Peyer's patch (tissue), 4 donors: ENCODE results near the gene RAPGEF3.

Experiments used
- POLR2A ChIP-seq, 2 donors: fragments of 450-650 bp; IDR thresholded peaks; one replicate each; pipeline ENCODE4 v1.5.1; 2017; ENCODE audit warnings: antibody characterized with exemption in 2 of 2, mild to moderate bottlenecking in 2 of 2, moderate library complexity in 2 of 2
- TF ChIP-seq, protein P1 (sequence below), 6 experiments: fragments of 450-650 bp in 4 of 6; fragments of 200-600 bp in 2 of 6; sonication (generic) in 1 of 6; IDR thresholded peaks; one replicate each; pipeline ENCODE4 v1.5.1; 2017 to 2019; ENCODE audit warnings: antibody characterized with exemption in 6 of 6, mild to moderate bottlenecking in 3 of 6, moderate library complexity in 1 of 6

DNA sequence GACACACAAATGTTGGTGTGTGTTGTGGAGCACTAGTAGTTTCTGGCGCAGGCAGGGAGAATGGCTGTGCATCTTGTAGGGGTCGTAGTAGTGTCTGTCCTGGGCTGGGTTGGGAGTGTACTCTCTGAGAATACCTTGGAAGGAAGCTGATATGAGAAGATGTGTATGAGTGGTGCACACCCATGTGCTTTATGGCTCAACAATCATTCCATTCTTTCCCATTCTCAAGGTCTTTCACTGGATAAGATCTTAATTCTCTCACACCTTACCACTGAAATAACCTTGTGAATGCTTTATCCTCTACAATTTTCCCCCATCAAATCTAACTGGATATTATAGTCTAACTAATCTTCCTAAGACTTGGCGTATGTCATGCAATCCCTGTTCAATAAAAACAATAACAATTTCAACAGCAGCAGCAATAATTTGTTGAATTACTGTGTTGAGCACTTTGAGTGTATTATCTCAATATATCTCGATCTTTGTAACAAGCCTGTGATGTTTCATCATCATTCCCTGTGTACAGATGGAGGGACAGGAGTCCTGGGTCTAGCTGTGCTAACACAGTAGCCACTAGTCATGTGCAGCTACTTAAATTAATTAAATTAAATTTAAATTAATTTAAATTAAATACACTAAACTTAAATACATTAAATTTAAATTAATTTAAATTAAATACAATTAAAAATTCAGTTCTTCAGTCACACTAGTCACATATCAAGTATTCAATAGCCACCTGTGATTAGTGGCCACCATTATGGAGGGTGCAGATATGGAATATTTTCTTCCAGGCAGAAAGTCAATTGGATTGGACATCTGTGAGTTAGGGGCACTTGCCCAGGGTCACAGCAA lies 10.8 kb upstream of the RAPGEF3 start:
- TF ChIP-seq, protein P1, sequence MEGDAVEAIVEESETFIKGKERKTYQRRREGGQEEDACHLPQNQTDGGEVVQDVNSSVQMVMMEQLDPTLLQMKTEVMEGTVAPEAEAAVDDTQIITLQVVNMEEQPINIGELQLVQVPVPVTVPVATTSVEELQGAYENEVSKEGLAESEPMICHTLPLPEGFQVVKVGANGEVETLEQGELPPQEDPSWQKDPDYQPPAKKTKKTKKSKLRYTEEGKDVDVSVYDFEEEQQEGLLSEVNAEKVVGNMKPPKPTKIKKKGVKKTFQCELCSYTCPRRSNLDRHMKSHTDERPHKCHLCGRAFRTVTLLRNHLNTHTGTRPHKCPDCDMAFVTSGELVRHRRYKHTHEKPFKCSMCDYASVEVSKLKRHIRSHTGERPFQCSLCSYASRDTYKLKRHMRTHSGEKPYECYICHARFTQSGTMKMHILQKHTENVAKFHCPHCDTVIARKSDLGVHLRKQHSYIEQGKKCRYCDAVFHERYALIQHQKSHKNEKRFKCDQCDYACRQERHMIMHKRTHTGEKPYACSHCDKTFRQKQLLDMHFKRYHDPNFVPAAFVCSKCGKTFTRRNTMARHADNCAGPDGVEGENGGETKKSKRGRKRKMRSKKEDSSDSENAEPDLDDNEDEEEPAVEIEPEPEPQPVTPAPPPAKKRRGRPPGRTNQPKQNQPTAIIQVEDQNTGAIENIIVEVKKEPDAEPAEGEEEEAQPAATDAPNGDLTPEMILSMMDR (IDR thresholded peaks at IDR 0.05) = no peak
- TF ChIP-seq POLR2A (IDR thresholded peaks at IDR 0.05) = no peak
